Lower lobe of right lung (tissue), 2 donors: Measurements from ENCODE around the gene BMS1. TPM values are rescaled to one million over a fixed set of nuclear protein-coding genes. Genes with fewer than 3 reads are reported as not detected.
A peak's percentile ranks its signal among the peaks of the same experiment; 100 is the strongest.
"Not testable (repeated sequence)": the region's sequence is repeated elsewhere in the genome, so short reads cannot be mapped to it uniquely, and the experiment has no call there.

ENCODE experiments used
- ATAC-seq, 2 donors: fragments of 200-7000 bp; cut with Tn5 transposase; one replicate each; pipeline ENCODE4 v1.9.1; 2020 to 2022; ENCODE audit warnings: mild to moderate bottlenecking in 2 of 2, moderate library complexity in 2 of 2
- DNase-seq: peaks from one replicate; pipeline ENCODE4 v3.0.0-alpha.2; 2020
- H3K27ac ChIP-seq: fragments of 200-600 bp; one replicate; pipeline ENCODE4 v1.8.0; 2022
- H3K27me3 ChIP-seq: fragments of 200-600 bp; one replicate; pipeline ENCODE4 v1.8.0; 2022; ENCODE audit warnings: low read depth
- H3K36me3 ChIP-seq: fragments of 200-600 bp; one replicate; pipeline ENCODE4 v1.8.0; 2022; ENCODE audit warnings: mild to moderate bottlenecking
- H3K4me1 ChIP-seq: fragments of 200-600 bp; one replicate; pipeline ENCODE4 v1.8.0; 2022
- H3K4me3 ChIP-seq: fragments of 200-600 bp; one replicate; pipeline ENCODE4 v1.8.0; 2022; ENCODE audit warnings: mild to moderate bottlenecking
- H3K9me3 ChIP-seq: fragments of 200-600 bp; one replicate; pipeline ENCODE4 v1.8.0; 2022
- intact Hi-C: fragments of 100-400 bp; cut with DNase I; formaldehyde crosslinking; loops from one replicate; pipeline ENCODE4 v1.11.0; 2022
- total RNA-seq: library from RNA; stranded (reverse); fragmentation: NEBNext Ultra II Directional; extraction: Animal tissue kit (Norgen Biotek cat#: 25700); gene quantifications from one replicate; pipeline ENCODE4 v1.2.1, GENCODE V29; 2021
- TF ChIP-seq, protein P1 (sequence below): fragments of 200-600 bp; IDR thresholded peaks from one replicate; pipeline ENCODE4 v1.8.0; 2022; ENCODE audit warnings: antibody characterized with exemption, mild to moderate bottlenecking
- donor health status: DM: no; HTN: yes; CAD: no; lungs with severe emphysema.

The BMS1 gene
- total RNA-seq, 1 donor from 2014 or later, result 12.5 TPM

DNA sequence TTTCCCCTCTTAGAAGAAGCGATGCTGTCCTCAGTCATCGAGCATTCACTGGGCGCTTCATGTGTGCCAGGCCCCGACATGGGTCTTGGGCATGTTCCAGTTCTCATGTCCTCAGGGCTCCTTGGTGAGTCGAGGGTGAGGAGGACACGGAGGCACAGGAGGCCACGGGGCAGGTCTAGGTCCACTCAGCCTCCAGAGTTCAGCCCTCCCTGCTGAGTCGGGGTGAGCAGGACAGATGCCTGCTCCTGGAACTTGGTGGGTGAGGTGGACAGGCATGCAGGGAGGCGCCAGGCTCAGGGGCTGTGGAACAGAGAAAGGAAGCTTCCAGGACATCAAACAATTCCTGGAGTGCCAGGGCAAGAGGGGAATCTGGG is 87.4 kb downstream of the BMS1 start:
- H3K4me1 ChIP-seq, result peaks cover 24% of the 10 kb centered on the region
- no peaks in the 10 kb centered on the region for H3K9me3 ChIP-seq
- ATAC-seq, result no peak
- TF ChIP-seq, protein P1, sequence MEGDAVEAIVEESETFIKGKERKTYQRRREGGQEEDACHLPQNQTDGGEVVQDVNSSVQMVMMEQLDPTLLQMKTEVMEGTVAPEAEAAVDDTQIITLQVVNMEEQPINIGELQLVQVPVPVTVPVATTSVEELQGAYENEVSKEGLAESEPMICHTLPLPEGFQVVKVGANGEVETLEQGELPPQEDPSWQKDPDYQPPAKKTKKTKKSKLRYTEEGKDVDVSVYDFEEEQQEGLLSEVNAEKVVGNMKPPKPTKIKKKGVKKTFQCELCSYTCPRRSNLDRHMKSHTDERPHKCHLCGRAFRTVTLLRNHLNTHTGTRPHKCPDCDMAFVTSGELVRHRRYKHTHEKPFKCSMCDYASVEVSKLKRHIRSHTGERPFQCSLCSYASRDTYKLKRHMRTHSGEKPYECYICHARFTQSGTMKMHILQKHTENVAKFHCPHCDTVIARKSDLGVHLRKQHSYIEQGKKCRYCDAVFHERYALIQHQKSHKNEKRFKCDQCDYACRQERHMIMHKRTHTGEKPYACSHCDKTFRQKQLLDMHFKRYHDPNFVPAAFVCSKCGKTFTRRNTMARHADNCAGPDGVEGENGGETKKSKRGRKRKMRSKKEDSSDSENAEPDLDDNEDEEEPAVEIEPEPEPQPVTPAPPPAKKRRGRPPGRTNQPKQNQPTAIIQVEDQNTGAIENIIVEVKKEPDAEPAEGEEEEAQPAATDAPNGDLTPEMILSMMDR, result no peak
- H3K4me3 ChIP-seq, result no peak overlapping the region
- H3K27ac ChIP-seq, result no peak overlapping the region
- intact Hi-C loops, result no loop called here
- DNase-seq, result no peak
- no peaks in the 10 kb centered on the region for H3K36me3 ChIP-seq
- peaks cover 15% of the 10 kb centered on the region for H3K27me3 ChIP-seq

DNA sequence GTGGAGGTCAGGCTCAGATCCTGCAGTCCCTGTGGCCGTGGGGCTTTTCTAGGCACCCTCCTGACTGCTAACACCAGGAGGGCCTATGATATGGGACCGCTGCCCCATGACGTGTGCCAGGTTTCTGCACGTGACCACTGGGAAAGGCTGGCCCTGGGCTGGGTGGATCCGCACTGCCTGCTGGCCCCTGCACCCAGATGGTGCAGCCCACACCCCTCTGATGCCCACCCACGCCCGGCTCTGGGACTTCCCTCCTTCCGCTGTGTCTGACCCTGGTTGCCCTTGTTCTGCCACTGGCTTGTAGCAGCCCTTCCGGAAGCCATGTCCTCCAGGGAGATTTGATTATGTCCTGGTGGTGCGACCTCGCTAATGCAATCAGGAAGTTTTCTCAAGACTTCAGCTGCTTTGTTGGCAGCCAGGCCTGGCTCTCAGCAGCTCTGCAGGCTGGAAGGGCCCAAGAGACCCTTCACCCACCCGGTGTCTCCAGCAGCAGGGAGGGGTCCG is 88.6 kb downstream of the BMS1 start:
- intact Hi-C loops, H3K9me3 ChIP-seq, H3K36me3 ChIP-seq, DNase-seq, H3K4me3 ChIP-seq, ATAC-seq, H3K27me3 ChIP-seq: not testable (repeated sequence)
- Histone ChIP-seq H3K4me1 (peaks cover 26% of the 10 kb centered on the region), H3K27ac (peak overlapping the region; percentile 3)

DNA sequence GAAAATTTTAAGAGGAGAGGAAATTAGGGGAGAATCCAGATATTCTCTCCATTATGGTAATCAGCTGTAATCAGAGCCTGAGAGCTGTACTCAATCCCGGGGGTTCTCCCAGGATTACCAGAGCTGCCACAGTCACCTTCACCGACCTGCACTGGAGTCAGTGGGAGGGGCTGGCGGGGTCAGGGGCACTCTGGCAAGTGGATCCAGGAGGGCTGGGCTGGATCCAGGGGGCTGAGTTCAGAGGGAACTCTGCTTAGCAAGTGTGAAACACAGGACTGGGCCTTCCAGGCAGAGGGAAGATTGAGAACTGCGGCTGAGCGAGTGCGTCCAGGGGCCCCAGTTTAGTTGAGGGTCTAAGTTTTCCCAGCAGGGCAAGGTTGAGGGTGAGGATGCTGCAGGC is 89.2 kb downstream of the BMS1 start:
- ATAC-seq (no peak), DNase-seq (no peak)
- H3K36me3 ChIP-seq, result no peaks in the 10 kb centered on the region
- H3K9me3 ChIP-seq, result no peaks in the 10 kb centered on the region
- no peak overlapping the region for H3K4me3 ChIP-seq
- H3K27ac ChIP-seq, result no peak overlapping the region
- intact Hi-C loops, result no loop called here
- peaks cover 23% of the 10 kb centered on the region for H3K4me1 ChIP-seq
- H3K27me3 ChIP-seq, result no peaks in the 10 kb centered on the region
- TF ChIP-seq, protein P1, result no peak

DNA sequence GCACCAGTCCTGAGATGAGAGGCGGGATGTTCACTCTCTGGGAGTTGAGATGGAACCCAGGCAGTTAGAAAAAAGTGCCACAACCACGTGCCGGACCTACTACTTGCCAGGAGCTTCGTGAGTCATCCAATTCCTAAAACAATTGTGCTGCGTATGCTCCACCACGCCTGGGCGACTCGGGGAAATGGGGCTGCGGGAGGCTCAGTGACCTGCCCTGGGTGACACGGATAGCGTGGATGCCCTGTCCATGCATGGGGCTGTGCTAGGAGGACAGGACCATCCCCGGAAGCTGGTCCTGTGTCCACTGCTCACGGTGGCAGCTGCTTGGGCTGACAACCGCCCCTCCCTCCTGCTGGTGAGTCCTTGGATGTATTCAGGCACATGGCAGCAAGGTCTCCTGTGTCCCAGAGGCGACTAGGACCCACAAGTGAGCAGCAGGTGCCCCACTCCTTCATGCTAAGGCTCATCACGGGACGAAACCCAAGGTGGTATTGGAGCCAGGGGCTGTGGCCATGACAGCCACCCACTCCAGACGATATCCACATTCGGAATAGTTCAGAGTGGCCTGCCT is 90.4 kb downstream of the BMS1 start:
- Histone ChIP-seq H3K4me1 (peaks cover 18% of the 10 kb centered on the region), H3K9me3 (no peaks in the 10 kb centered on the region), H3K27ac (no peak overlapping the region), H3K36me3 (no peaks in the 10 kb centered on the region), H3K4me3 (no peak overlapping the region), H3K27me3 (no peaks in the 10 kb centered on the region)
- DNase-seq, result no peak
- TF ChIP-seq, protein P1, result no peak
- no peak for ATAC-seq
- intact Hi-C loops, result no loop called here

DNA sequence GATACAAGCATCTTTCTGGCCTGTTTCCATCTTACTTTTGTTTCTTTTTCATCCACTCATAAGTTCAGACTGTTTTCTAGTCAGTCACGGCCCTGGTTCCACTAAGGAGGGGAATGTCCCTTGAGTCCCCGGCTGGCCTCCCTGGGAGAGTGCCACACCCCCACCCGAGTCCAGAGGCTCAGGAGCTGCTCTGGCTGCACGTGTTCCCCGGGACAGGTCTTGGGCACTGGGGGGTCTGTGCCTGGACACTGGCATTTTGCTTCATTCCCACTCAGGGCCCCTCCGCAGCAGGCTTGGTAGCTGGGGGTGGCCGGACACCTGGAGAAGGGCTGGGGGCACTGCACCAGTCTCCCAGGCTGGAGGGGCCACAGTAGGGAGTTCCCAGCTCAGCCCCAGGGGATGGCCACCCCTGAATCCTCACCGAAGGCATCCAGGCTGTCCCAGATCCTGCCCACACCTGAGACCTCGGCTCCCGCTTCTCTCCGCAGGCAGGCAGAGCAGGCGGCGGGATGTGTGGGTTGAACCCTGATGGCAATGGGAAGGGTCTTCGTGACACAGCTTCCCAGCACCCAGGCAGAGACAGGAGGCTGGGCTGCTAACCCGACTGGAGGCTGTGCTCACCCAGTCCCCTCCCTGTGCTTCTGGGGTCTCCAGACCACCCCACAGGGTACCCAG is 92.3 kb downstream of the BMS1 start:
- ATAC-seq, result peak in 1 of 2 donors; percentile 11
- no peak overlapping the region for H3K27ac ChIP-seq
- no peak for DNase-seq
- no peaks in the 10 kb centered on the region for H3K9me3 ChIP-seq
- H3K36me3 ChIP-seq, result no peaks in the 10 kb centered on the region
- intact Hi-C loops, result no loop called here
- TF ChIP-seq, protein P1, result no peak
- H3K4me1 ChIP-seq, result peaks cover 18% of the 10 kb centered on the region
- no peaks in the 10 kb centered on the region for H3K27me3 ChIP-seq
- no peak overlapping the region for H3K4me3 ChIP-seq

DNA sequence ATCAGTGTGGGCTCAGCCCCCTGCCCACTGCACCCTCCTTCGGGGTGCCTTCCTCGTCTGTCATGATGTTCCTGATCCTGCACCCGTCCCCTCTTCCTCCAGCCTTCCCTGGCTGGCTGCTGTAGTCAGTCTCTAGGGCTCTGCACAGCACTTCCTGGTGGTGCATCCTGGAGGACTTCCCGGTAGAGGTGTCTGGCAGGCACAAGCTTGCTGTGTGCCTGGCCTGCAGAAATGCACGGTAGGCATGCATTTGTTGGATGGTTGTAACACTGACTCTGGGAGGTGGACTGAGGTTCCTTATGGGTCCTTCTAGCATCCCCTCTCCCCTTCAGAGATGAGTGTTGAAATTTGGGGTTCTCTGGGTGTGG is 92.8 kb downstream of the BMS1 start:
- intact Hi-C loops, result no loop called here
- TF ChIP-seq, protein P1, result no peak
- peaks cover 18% of the 10 kb centered on the region for H3K4me1 ChIP-seq
- ATAC-seq (no peak), DNase-seq (no peak)
- H3K9me3 ChIP-seq, result no peaks in the 10 kb centered on the region
- H3K27ac ChIP-seq, result no peak overlapping the region
- H3K36me3 ChIP-seq, result no peaks in the 10 kb centered on the region
- no peaks in the 10 kb centered on the region for H3K27me3 ChIP-seq
- no peak overlapping the region for H3K4me3 ChIP-seq
